Measurements from ENCODE around the gene DLX6.

Gene DLX6

GRCh38 chr7:97006816-97007582 is 1.6 kb downstream of the DLX6 start:
- TF ChIP-seq CTCF (IDR thresholded peaks at IDR 0.05) = no peak
- TF ChIP-seq ZFX (IDR thresholded peaks at IDR 0.05; ENCODE audit: borderline replicate concordance) = no peak
- no peak overlapping the region for H3K27ac ChIP-seq

GRCh38 chr7:97007583-97007861 is 2.2 kb downstream of the DLX6 start:
- TF ChIP-seq CTCF (IDR thresholded peaks at IDR 0.05) (no peak), ZFX (IDR thresholded peaks at IDR 0.05; ENCODE audit: borderline replicate concordance) (no peak)
- H3K27ac ChIP-seq = no peak overlapping the region

- H3K27ac ChIP-seq = no peak overlapping the region
- no peak for TF ChIP-seq ZFX (IDR thresholded peaks at IDR 0.05; ENCODE audit: borderline replicate concordance)
- no peak for TF ChIP-seq CTCF (IDR thresholded peaks at IDR 0.05)
Measured at GRCh38 chr7:97008275-97008917, 3.0 kb downstream of the DLX6 start.

GRCh38 chr7:97009753-97010732 is 4.7 kb downstream of the DLX6 start:
- TF ChIP-seq ZFX (IDR thresholded peaks at IDR 0.05; ENCODE audit: borderline replicate concordance) (no peak), CTCF (IDR thresholded peaks at IDR 0.05) (no peak)
- no peak overlapping the region for H3K27ac ChIP-seq

GRCh38 chr7:97011104-97011503 is 5.8 kb downstream of the DLX6 start:
- no peak overlapping the region for H3K27ac ChIP-seq
- TF ChIP-seq CTCF (IDR thresholded peaks at IDR 0.05) (no peak), ZFX (IDR thresholded peaks at IDR 0.05; ENCODE audit: borderline replicate concordance) (no peak)

- TF ChIP-seq CTCF (IDR thresholded peaks at IDR 0.05) (no peak), ZFX (IDR thresholded peaks at IDR 0.05; ENCODE audit: borderline replicate concordance) (no peak)
- no peak overlapping the region for H3K27ac ChIP-seq
Measured at GRCh38 chr7:97011536-97012364, 6.4 kb downstream of the DLX6 start.
